CD4-positive, alpha-beta T cell treated with Interleukin-21 for 1 hour (primary cell): ENCODE measurements around the gene HTR6.
A peak's percentile ranks its signal among the peaks of the same experiment; 100 is the strongest.

Experiments used
- DNase-seq: peaks from one replicate; pipeline ENCODE4 v3.0.0-alpha.2; 2020

The HTR6 gene

GRCh38 chr1:19639999-19640362, 24.7 kb upstream of the HTR6 start:
- DNase-seq: no peak

GRCh38 chr1:19640363-19641316, 24.0 kb upstream of the HTR6 start:
- DNase-seq: no peak

GRCh38 chr1:19643121-19643520, 21.6 kb upstream of the HTR6 start:
- no peak for DNase-seq

GRCh38 chr1:19643602-19644394, 20.9 kb upstream of the HTR6 start, which contains the start of gene NBL1:
Gene NBL1, plus strand, starts transcription at chr1:19644311. Its CDS starts 10,720 bp downstream, at chr1:19655031.
- DNase-seq: peak; percentile 76

- DNase-seq: no peak
These were observed 20.3 kb upstream of the HTR6 start for GRCh38 chr1:19644395-19644680.

GRCh38 chr1:19644681-19645410, 19.8 kb upstream of the HTR6 start:
- DNase-seq: peak; percentile 46

GRCh38 chr1:19645411-19646251, 19.0 kb upstream of the HTR6 start:
- DNase-seq: no peak

GRCh38 chr1:19646377-19647319, 18.0 kb upstream of the HTR6 start:
- DNase-seq: no peak

GRCh38 chr1:19647643-19648042, 17.0 kb upstream of the HTR6 start:
- DNase-seq: peak; percentile 45

- DNase-seq: no peak
These were observed 16.4 kb upstream of the HTR6 start for GRCh38 chr1:19648239-19648638.

- no peak for DNase-seq
These were observed 16.0 kb upstream of the HTR6 start for GRCh38 chr1:19648689-19649088.

GRCh38 chr1:19650416-19651140, 14.1 kb upstream of the HTR6 start:
- no peak for DNase-seq

- peak; percentile 64 for DNase-seq
These were observed 13.4 kb upstream of the HTR6 start for GRCh38 chr1:19651141-19651737.

- DNase-seq: no peak
These were observed 10.3 kb upstream of the HTR6 start for GRCh38 chr1:19654386-19654785.

- DNase-seq: no peak
These were observed 9.6 kb upstream of the HTR6 start for GRCh38 chr1:19654886-19655717.

GRCh38 chr1:19655718-19656080, 9.0 kb upstream of the HTR6 start:
- DNase-seq: no peak

- no peak for DNase-seq
These were observed 8.4 kb upstream of the HTR6 start for GRCh38 chr1:19656134-19656779.

GRCh38 chr1:19656780-19657466, 7.8 kb upstream of the HTR6 start:
- DNase-seq: no peak
